Kidney glomerular epithelial cell (primary cell): Measurements from ENCODE around the gene TRPV4.

ENCODE experiments used
- DNase-seq: peaks from one replicate; lab custom pipeline; 2025; lab: John Stamatoyannopoulos, UW

Gene TRPV4

GRCh38 chr12:109760930-109761921 lies 72.0 kb downstream of the TRPV4 start:
- DNase-seq = no peak

GRCh38 chr12:109760031-109760929 lies 72.9 kb downstream of the TRPV4 start:
- DNase-seq = no peak

- DNase-seq = no peak
These were observed 73.6 kb downstream of the TRPV4 start for GRCh38 chr12:109759595-109759994.

GRCh38 chr12:109758426-109759420 lies 74.5 kb downstream of the TRPV4 start:
- DNase-seq = no peak

GRCh38 chr12:109757671-109758265 lies 75.4 kb downstream of the TRPV4 start:
- DNase-seq = no peak

- no peak for DNase-seq
These were observed 76.7 kb downstream of the TRPV4 start for GRCh38 chr12:109756457-109756856.

- no peak for DNase-seq
These were observed 79.2 kb downstream of the TRPV4 start for GRCh38 chr12:109753959-109754358.

- DNase-seq = no peak
These were observed 80.2 kb downstream of the TRPV4 start for GRCh38 chr12:109753054-109753401.

- DNase-seq = no peak
These were observed 80.8 kb downstream of the TRPV4 start for GRCh38 chr12:109752117-109753053.

- DNase-seq = no peak
These were observed 87.9 kb downstream of the TRPV4 start for GRCh38 chr12:109744986-109745942.

- no peak for DNase-seq
These were observed 89.2 kb downstream of the TRPV4 start for GRCh38 chr12:109744026-109744425.

GRCh38 chr12:109743076-109743910 lies 89.9 kb downstream of the TRPV4 start:
- no peak for DNase-seq

- DNase-seq = no peak
These were observed 91.1 kb downstream of the TRPV4 start for GRCh38 chr12:109741970-109742703.

- DNase-seq = no peak
These were observed 91.8 kb downstream of the TRPV4 start for GRCh38 chr12:109741286-109741969.

GRCh38 chr12:109740694-109741245 lies 92.4 kb downstream of the TRPV4 start:
- no peak for DNase-seq
